ENCODE data around the gene CBR3.

CBR3 gene

GRCh38 chr21:36186081-36186480 lies 51.2 kb downstream of the CBR3 start:
- TF ChIP-seq, protein P1, sequence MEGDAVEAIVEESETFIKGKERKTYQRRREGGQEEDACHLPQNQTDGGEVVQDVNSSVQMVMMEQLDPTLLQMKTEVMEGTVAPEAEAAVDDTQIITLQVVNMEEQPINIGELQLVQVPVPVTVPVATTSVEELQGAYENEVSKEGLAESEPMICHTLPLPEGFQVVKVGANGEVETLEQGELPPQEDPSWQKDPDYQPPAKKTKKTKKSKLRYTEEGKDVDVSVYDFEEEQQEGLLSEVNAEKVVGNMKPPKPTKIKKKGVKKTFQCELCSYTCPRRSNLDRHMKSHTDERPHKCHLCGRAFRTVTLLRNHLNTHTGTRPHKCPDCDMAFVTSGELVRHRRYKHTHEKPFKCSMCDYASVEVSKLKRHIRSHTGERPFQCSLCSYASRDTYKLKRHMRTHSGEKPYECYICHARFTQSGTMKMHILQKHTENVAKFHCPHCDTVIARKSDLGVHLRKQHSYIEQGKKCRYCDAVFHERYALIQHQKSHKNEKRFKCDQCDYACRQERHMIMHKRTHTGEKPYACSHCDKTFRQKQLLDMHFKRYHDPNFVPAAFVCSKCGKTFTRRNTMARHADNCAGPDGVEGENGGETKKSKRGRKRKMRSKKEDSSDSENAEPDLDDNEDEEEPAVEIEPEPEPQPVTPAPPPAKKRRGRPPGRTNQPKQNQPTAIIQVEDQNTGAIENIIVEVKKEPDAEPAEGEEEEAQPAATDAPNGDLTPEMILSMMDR (IDR thresholded peaks at IDR 0.05; ENCODE audit: borderline replicate concordance, insufficient read depth, low read depth, low read length), result no peak
- H3K4me3 ChIP-seq (ENCODE audit: low read depth, low read length), result no peak overlapping the region

DNA sequence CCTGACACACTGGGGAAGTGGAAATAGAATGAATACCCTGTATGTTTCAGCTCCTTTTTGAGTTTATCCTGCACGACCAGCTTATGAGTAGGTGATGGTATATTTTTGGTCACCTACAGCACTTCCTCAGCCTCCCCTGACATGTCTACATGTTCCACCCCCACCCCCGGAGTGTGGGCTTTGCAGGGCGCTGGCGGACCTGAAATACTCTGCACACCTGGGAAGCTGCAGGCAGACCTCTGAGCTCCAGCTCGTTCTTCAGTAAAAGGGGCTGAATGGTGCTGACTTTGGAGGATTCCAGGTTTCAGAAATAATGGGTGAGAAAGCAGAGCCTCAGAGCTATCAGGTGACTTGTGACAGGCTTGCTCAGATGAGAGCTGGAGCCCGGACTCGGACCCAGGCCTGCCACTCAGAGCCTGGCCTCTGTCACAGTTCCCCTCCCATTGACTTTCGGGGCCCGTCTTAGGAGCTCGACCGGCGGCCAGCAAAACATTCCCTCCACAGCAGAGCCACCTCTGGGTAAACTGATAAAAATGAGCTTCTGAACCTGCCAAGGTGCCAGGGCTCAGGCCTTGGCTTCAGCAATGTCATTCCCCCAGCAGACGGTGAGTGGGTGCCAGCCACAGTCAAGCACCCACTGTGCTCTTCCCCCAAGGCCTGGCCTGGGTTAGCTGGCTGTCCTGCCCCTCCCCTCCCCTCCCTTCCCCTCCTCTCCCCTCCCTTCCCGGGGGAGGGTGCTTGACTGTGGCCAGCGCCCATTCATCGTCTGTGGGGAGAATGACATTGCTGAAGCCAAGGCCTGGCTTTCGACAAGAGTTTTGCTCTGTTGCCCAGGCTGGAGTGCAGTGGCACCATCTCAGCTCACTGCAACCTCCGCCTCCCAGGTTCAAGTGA lies 51.9 kb downstream of the CBR3 start:
- H3K4me3 ChIP-seq (ENCODE audit: low read depth, low read length), result no peak overlapping the region
- TF ChIP-seq, protein P1 (IDR thresholded peaks at IDR 0.05; ENCODE audit: borderline replicate concordance, insufficient read depth, low read depth, low read length), result no peak

DNA sequence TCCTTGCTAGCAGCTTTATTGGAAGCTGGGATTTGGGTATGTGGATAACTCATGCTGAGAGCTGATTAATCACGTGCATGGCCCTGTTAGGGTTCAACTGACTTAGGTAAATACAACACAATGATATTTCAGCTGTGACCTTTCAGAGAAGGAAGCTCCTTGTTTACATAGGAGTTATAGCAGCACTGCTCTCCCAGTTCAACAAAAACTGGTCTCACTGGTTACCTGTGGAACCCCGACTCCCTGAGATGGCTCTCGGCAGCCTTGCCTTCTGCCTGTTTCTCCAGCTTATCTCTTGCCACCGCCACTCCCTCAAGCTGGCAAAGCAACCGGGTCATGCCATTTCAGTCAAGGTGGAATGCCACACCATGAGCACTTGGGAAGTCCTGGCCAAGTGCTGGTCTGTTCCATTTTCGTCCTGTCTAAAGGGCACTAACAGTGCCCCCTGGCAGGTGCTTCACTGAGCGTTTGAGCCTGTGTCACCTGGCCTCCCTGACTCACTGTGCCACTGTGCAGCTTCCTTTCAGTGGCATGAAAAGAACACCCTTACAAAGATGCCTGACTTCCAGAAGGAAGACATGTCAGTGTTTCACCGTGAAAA lies 53.3 kb downstream of the CBR3 start:
- TF ChIP-seq, protein P1 (IDR thresholded peaks at IDR 0.05; ENCODE audit: borderline replicate concordance, insufficient read depth, low read depth, low read length), result no peak
- H3K4me3 ChIP-seq (ENCODE audit: low read depth, low read length), result no peak overlapping the region

GRCh38 chr21:36188937-36189336 lies 54.1 kb downstream of the CBR3 start:
- TF ChIP-seq, protein P1 (IDR thresholded peaks at IDR 0.05; ENCODE audit: borderline replicate concordance, insufficient read depth, low read depth, low read length), result no peak
- H3K4me3 ChIP-seq (ENCODE audit: low read depth, low read length), result no peak overlapping the region

GRCh38 chr21:36190736-36191135 lies 55.9 kb downstream of the CBR3 start:
- TF ChIP-seq, protein P1 (IDR thresholded peaks at IDR 0.05; ENCODE audit: borderline replicate concordance, insufficient read depth, low read depth, low read length), result no peak
- H3K4me3 ChIP-seq (ENCODE audit: low read depth, low read length), result no peak overlapping the region

- H3K4me3 ChIP-seq (ENCODE audit: low read depth, low read length), result no peak overlapping the region
- TF ChIP-seq, protein P1 (IDR thresholded peaks at IDR 0.05; ENCODE audit: borderline replicate concordance, insufficient read depth, low read depth, low read length), result no peak
Observed at GRCh38 chr21:36193200-36193599, 58.3 kb downstream of the CBR3 start.

- TF ChIP-seq, protein P1 (IDR thresholded peaks at IDR 0.05; ENCODE audit: borderline replicate concordance, insufficient read depth, low read depth, low read length), result no peak
- H3K4me3 ChIP-seq (ENCODE audit: low read depth, low read length), result no peak overlapping the region
Observed at GRCh38 chr21:36194024-36194423, 59.1 kb downstream of the CBR3 start.

All from GM12875 (cell line).